HepG2 (cell line): ENCODE results near the gene NEDD4L. TPM values are rescaled to one million over a fixed set of nuclear protein-coding genes. Genes with fewer than 3 reads are reported as not detected.

ENCODE experiments used
- ATAC-seq: fragments of 200-7000 bp; cut with Tn5 transposase; 3 replicates; pipeline ENCODE4 v1.9.1; 2020; ENCODE audit warnings: mild to moderate bottlenecking, moderate library complexity
- BruUV-seq: library from RNA; stranded (reverse); fragments of 400-500 nt; replicated peaks from 2 replicates; lab custom pipeline; 2021; lab: Mats Ljungman, UMichigan
- CTCF ChIA-PET: fragments of 300-600 bp; formaldehyde crosslinking; extraction: SDS; loops from one replicate; lab custom pipeline; 2021; ENCODE audit warnings: low total read pairs, inconsistent platforms, low intra/inter-chr PET ratio; lab: Yijun Ruan, JAX
- POLR2A ChIA-PET: fragments of 350-600 bp; sonication (Branson Sonifier 250); formaldehyde crosslinking; loops from one replicate; lab custom pipeline; 2020; ENCODE audit warnings: antibody characterized with exemption, inconsistent platforms; lab: Yijun Ruan, JAX
- DNase-seq: peaks from one replicate; pipeline ENCODE4 v3.0.0-alpha.2; 2015; ENCODE audit warnings: low spot score
- FAIRE-seq: peaks from 3 replicates; lab custom pipeline; 2011; peaks lifted over from hg19 to GRCh38; lab: Jason Lieb, UNC
- H2AFZ ChIP-seq: one replicate; pipeline ENCODE4 v1.6.1; 2011; ENCODE audit warnings: low read length, inconsistent platforms
- H3K27ac ChIP-seq: fragments of 300-600 bp; 3 replicates; pipeline ENCODE4 v1.8.0; 2011; ENCODE audit warnings: mixed run types, mild to moderate bottlenecking, mixed read lengths, low read length, inconsistent platforms; ENCODE audit not compliant: insufficient read depth; ENCODE audit errors: extremely low read length
- H3K27me3 ChIP-seq, 2 experiments: fragments of 200-600 bp in 1 of 2; 2 replicates in 1 of 2; 3 replicates in 1 of 2; pipeline versions ENCODE4 v1.6.0 to v1.8.0; 2011; ENCODE audit warnings: low read length in 2 of 2, mild to moderate bottlenecking in 2 of 2, moderate library complexity in 2 of 2, inconsistent platforms in 1 of 2; ENCODE audit not compliant: insufficient read depth in 2 of 2, control insufficient read depth in 1 of 2
- H3K36me3 ChIP-seq, 2 experiments: fragments of 200-600 bp in 1 of 2; replicated peaks in 1 of 2; 2 replicates in 1 of 2; 3 replicates in 1 of 2; pipeline versions ENCODE4 v1.5.1 to v1.8.0; 2011; ENCODE audit warnings: low read length in 2 of 2, inconsistent platforms in 1 of 2; ENCODE audit not compliant: insufficient read depth in 2 of 2, control insufficient read depth in 1 of 2
- H3K4me1 ChIP-seq: 2 replicates; pipeline ENCODE4 v1.5.1; 2012; ENCODE audit warnings: low read length, inconsistent platforms; ENCODE audit not compliant: insufficient read depth
- H3K4me2 ChIP-seq: 2 replicates; pipeline ENCODE4 v1.6.0; 2011; ENCODE audit warnings: low read depth, low read length, inconsistent platforms
- H3K4me3 ChIP-seq, 3 experiments: fragments of 200-600 bp in 1 of 3; sonication (generic), shearing (Covaris generic) in 1 of 3; replicated peaks in 1 of 3; 2 replicates each; pipeline ENCODE4 v1.5.1; 2011 to 2016; ENCODE audit warnings: low read length in 3 of 3, inconsistent platforms in 2 of 3, low read depth in 2 of 3, mild to moderate bottlenecking in 2 of 3, control low read depth in 1 of 3, mixed read lengths in 1 of 3; ENCODE audit not compliant: insufficient read depth in 1 of 3
- H3K79me2 ChIP-seq: one replicate; pipeline ENCODE4 v1.6.1; 2011; ENCODE audit warnings: low read length, inconsistent platforms; ENCODE audit not compliant: insufficient read depth
- H3K9ac ChIP-seq: 2 replicates; pipeline ENCODE4 v1.6.0; 2011; ENCODE audit warnings: mild to moderate bottlenecking, low read depth, low read length, inconsistent platforms; ENCODE audit not compliant: insufficient read depth
- H3K9me3 ChIP-seq: 2 replicates; pipeline ENCODE4 v1.5.1; 2012; ENCODE audit warnings: mild to moderate bottlenecking, low read length
- H4K20me1 ChIP-seq: 2 replicates; pipeline ENCODE4 v1.6.0; 2011; ENCODE audit warnings: inconsistent platforms, mild to moderate bottlenecking, low read length, moderate library complexity; ENCODE audit not compliant: insufficient read depth
- ADNP ChIP-seq: sonication (generic); formaldehyde crosslinking; IDR thresholded peaks from 2 replicates; pipeline ENCODE4 v1.4.0; 2020; ENCODE audit warnings: missing genetic modification reagents
- EHMT2 ChIP-seq: fragments of 200-600 bp; sonication (generic); IDR thresholded peaks from 2 replicates; pipeline ENCODE4 v1.7.0; 2017; ENCODE audit warnings: antibody characterized with exemption, low read depth, low read length, borderline replicate concordance
- ELF1 ChIP-seq: sonication (generic); formaldehyde crosslinking; IDR thresholded peaks from 2 replicates; pipeline ENCODE4 v1.4.0; 2020; ENCODE audit warnings: missing genetic modification reagents
- ETV5 ChIP-seq: IDR thresholded peaks from 2 replicates; pipeline ENCODE4 v1.6.1; 2018; ENCODE audit warnings: missing biosample characterization, missing genetic modification reagents, inconsistent platforms, borderline replicate concordance
- GATAD1 ChIP-seq: IDR thresholded peaks from 2 replicates; pipeline ENCODE4 v1.6.1; 2016; ENCODE audit warnings: missing genetic modification reagents, missing compliant biosample characterization
- GTF2F1 ChIP-seq: fragments of 150-350 bp; IDR thresholded peaks from 2 replicates; pipeline ENCODE4 v1.6.1; 2014; ENCODE audit warnings: low read length
- KDM2A ChIP-seq: sonication (generic); formaldehyde crosslinking; IDR thresholded peaks from 2 replicates; pipeline ENCODE4 v1.4.0; 2020; ENCODE audit warnings: low read depth, missing genetic modification reagents, borderline replicate concordance
- KDM6A ChIP-seq: IDR thresholded peaks from 2 replicates; pipeline ENCODE4 v1.6.1; 2016; ENCODE audit warnings: low read depth
- POGZ ChIP-seq: sonication (generic); formaldehyde crosslinking; IDR thresholded peaks from 2 replicates; pipeline ENCODE4 v1.4.0; 2020; ENCODE audit warnings: mild to moderate bottlenecking, missing genetic modification reagents
- SMAD1 ChIP-seq: sonication (generic); formaldehyde crosslinking; IDR thresholded peaks from 2 replicates; pipeline ENCODE4 v1.4.0; 2020; ENCODE audit warnings: missing genetic modification reagents, low read depth, mild to moderate bottlenecking, borderline replicate concordance
- ZFYVE20 ChIP-seq: sonication (generic); formaldehyde crosslinking; IDR thresholded peaks from 2 replicates; pipeline ENCODE4 v1.8.0; 2023; ENCODE audit warnings: low read depth, mild to moderate bottlenecking, moderate library complexity, missing genetic modification reagents, borderline replicate concordance
- ZNF430 ChIP-seq: sonication (generic); formaldehyde crosslinking; IDR thresholded peaks from 2 replicates; pipeline ENCODE4 v1.9.0; 2021; ENCODE audit warnings: mild to moderate bottlenecking, missing genetic modification reagents
- ZNF598 ChIP-seq: sonication (generic); formaldehyde crosslinking; IDR thresholded peaks from 2 replicates; pipeline ENCODE4 v1.5.1; 2020; ENCODE audit warnings: mild to moderate bottlenecking, missing genetic modification reagents, borderline replicate concordance
- ZNF652 ChIP-seq: IDR thresholded peaks from 2 replicates; pipeline ENCODE4 v1.6.1; 2016; ENCODE audit warnings: low read depth, borderline replicate concordance
- ZNF674 ChIP-seq: sonication (generic); formaldehyde crosslinking; IDR thresholded peaks from 2 replicates; pipeline ENCODE4 v1.5.0; 2020; ENCODE audit warnings: low read depth, mild to moderate bottlenecking, missing genetic modification reagents
- ZSCAN29 ChIP-seq: sonication (generic); formaldehyde crosslinking; conservative IDR thresholded peaks from 2 replicates; pipeline ENCODE4 v1.4.0; 2020; ENCODE audit warnings: mild to moderate bottlenecking, missing genetic modification reagents
- ZSCAN30 ChIP-seq: sonication (generic); formaldehyde crosslinking; IDR thresholded peaks from 2 replicates; pipeline ENCODE4 v1.5.0; 2020; ENCODE audit warnings: mild to moderate bottlenecking, missing genetic modification reagents
- WGBS: methylation state at CpG from one replicate; pipeline ENCODE4 v1.1.6; 2017; ENCODE audit warnings: low lambda C conversion rate; 5-methylcytosine and 5-hydroxymethylcytosine counted together
- in situ Hi-C: cut with HindIII; loops from 2 replicates; pipeline ENCODE4 v1.10.0; 2017; ENCODE audit warnings: low pct_unique_long_range_greater_than_20kb; ENCODE audit not compliant: extremely low pct_ligation_motif_present
- intact Hi-C: fragments of 100-400 bp; cut with micrococcal nuclease; formaldehyde crosslinking; loops from one replicate; pipeline ENCODE4 v1.10.0; 2022; ENCODE audit not compliant: unreplicated experiment
- polyA plus RNA-seq, 8 experiments: library from polyadenylated mRNA; depleted of rRNA in 3 of 8; stranded (reverse) in 7 of 8; unstranded in 1 of 8; fragments of >200 nt; fragmentation: Illumina TruSeq in 4 of 8; extraction: Trizol in 4 of 8; gene quantifications; 2 replicates each; pipeline versions ENCODE4 v1.2.1 to v1.2.3, GENCODE V29; 2011 to 2016; ENCODE audit warnings: low read depth in 4 of 8, missing spikeins in 1 of 8, mixed read lengths in 1 of 8; ENCODE audit not compliant: insufficient read depth in 1 of 8
- total RNA-seq, 5 experiments: library from RNA; depleted of rRNA; stranded (reverse); fragments of >200 nt; fragmentation: Illumina TruSeq; extraction: Trizol; gene quantifications; 2 replicates each; pipeline ENCODE4 v1.2.3, GENCODE V29; 2016; ENCODE audit warnings: low read depth in 1 of 5

The NEDD4L gene
- total and polyA plus RNA-seq, 2 of the 13 experiments (the other 11 are each of a cell fraction or from before 2014, with no cell fraction given), result 168 to 390 TPM

DNA sequence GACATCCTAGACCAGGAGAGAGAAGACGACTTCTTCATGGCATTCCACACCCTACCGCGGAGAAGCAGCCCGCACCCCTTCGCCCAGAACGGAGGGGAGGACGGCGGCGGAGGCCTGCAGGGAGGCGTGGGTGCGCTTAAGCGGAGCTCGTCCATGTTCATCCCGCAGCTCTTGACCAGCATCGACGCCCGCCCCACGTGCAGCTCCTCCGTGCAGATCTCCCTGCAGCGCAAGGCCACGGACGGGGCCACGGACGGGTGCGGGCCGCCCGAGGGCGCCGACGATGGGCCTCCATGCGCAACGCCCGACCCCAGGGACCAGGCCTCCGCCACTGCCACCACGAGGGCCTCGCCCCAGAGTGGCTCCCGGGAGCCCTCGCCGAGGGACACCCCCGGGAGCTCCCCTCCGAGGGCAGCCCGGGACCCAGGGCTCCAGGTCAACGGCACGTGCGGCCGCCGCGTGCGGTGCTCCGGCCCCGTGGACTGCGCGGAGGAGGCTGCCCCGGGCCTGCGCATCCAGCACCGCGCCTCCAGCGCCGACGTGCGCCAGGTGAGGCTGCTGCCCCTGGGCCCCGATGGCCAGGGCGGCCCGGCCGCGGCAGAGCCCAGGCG, 211.8 kb downstream of the NEDD4L start:
- peaks cover 8 to 24% of the 10 kb centered on the region in 2 experiments; a peak in 3 of 5 replicates for H3K36me3 ChIP-seq
- H4K20me1 ChIP-seq, result 0 out of 2 replicates have a peak, but pooled peaks cover 3% of the 10 kb centered on the region
- TF ChIP-seq ZNF652 (CRISPR knock-in tag) (no peak), ZNF598 (CRISPR knock-in tag) (no peak), ADNP (no peak), POGZ (CRISPR knock-in tag) (no peak), GATAD1 (CRISPR knock-in tag) (no peak), ZFYVE20 (CRISPR knock-in tag) (no peak), ZNF430 (no peak), GTF2F1 (no peak), ZNF674 (CRISPR knock-in tag) (no peak), SMAD1 (CRISPR knock-in tag) (no peak), ZSCAN29 (CRISPR knock-in tag) (no peak), ELF1 (CRISPR knock-in tag) (no peak), ZSCAN30 (CRISPR knock-in tag) (no peak), KDM6A (CRISPR knock-in tag) (no peak), KDM2A (CRISPR knock-in tag) (no peak), EHMT2 (no peak), ETV5 (CRISPR knock-in tag) (no peak)
- FAIRE-seq (no peak), ATAC-seq (no peak), DNase-seq (no peak)
- no peak overlapping the region for H3K4me3 ChIP-seq
- H3K4me1 ChIP-seq, result peaks cover 20% of the 10 kb centered on the region; the same call in 1 of the 2 replicates
- whole genome bisulfite sequencing, result 100% methylated on average over 1 of the region's 67 CpGs
- H3K27ac ChIP-seq, result no peak overlapping the region
- H3K9ac ChIP-seq, result no peak overlapping the region
- BruUV-seq, result no TSS peak
- ChIA-PET CTCF (no interaction called here), POLR2A (no interaction called here)
- in situ Hi-C loops (no loop called here), intact Hi-C loops (no loop called here)
- H3K27me3 ChIP-seq, result no peaks in the 10 kb centered on the region
- H3K9me3 ChIP-seq, result no peaks in the 10 kb centered on the region
- H2AFZ ChIP-seq, result no peak overlapping the region
- H3K79me2 ChIP-seq, result peaks cover 25% of the 10 kb centered on the region
- H3K4me2 ChIP-seq, result no peak overlapping the region
